Upper lobe of left lung (tissue), 4 donors: ENCODE results near the gene PCDH17.

Experiments used
- EP300 ChIP-seq, 4 donors: sonication (generic); formaldehyde crosslinking; IDR thresholded peaks; one replicate each; pipeline ENCODE4 v1.5.1; 2017; ENCODE audit warnings: antibody characterized with exemption in 4 of 4, control low read depth in 2 of 4
- TF ChIP-seq, protein P1 (sequence below), 6 experiments: fragments of 450-650 bp in 4 of 6; fragments of 200-600 bp in 2 of 6; sonication (generic) in 2 of 6; IDR thresholded peaks; one replicate each; pipeline ENCODE4 v1.5.1; 2016 to 2019; ENCODE audit warnings: antibody characterized with exemption in 6 of 6

DNA sequence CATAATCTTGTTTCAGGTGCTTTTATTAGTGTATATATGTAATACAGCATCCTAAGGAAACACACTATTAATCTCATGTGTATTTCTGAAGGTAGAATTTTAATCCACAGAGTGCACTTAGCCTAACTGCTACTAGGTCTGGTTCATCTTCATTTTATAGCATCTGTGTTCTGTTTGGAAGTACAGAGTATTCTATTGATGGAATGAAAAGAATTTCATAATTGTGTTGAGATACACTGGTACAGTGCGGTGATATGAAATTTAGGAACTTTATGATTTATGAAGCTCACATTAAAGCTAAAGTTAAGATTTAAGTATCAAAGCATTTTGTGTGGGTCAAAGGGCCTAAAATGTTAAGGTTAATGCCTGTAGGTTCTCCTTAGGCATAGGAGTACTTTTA is 6.0 kb downstream of the PCDH17 start:
- TF ChIP-seq EP300 (IDR thresholded peaks at IDR 0.05): no peak
- TF ChIP-seq, protein P1, sequence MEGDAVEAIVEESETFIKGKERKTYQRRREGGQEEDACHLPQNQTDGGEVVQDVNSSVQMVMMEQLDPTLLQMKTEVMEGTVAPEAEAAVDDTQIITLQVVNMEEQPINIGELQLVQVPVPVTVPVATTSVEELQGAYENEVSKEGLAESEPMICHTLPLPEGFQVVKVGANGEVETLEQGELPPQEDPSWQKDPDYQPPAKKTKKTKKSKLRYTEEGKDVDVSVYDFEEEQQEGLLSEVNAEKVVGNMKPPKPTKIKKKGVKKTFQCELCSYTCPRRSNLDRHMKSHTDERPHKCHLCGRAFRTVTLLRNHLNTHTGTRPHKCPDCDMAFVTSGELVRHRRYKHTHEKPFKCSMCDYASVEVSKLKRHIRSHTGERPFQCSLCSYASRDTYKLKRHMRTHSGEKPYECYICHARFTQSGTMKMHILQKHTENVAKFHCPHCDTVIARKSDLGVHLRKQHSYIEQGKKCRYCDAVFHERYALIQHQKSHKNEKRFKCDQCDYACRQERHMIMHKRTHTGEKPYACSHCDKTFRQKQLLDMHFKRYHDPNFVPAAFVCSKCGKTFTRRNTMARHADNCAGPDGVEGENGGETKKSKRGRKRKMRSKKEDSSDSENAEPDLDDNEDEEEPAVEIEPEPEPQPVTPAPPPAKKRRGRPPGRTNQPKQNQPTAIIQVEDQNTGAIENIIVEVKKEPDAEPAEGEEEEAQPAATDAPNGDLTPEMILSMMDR (IDR thresholded peaks at IDR 0.05): no peak
